ENCODE measurements around the gene CRABP2.

CRABP2 gene

DNA sequence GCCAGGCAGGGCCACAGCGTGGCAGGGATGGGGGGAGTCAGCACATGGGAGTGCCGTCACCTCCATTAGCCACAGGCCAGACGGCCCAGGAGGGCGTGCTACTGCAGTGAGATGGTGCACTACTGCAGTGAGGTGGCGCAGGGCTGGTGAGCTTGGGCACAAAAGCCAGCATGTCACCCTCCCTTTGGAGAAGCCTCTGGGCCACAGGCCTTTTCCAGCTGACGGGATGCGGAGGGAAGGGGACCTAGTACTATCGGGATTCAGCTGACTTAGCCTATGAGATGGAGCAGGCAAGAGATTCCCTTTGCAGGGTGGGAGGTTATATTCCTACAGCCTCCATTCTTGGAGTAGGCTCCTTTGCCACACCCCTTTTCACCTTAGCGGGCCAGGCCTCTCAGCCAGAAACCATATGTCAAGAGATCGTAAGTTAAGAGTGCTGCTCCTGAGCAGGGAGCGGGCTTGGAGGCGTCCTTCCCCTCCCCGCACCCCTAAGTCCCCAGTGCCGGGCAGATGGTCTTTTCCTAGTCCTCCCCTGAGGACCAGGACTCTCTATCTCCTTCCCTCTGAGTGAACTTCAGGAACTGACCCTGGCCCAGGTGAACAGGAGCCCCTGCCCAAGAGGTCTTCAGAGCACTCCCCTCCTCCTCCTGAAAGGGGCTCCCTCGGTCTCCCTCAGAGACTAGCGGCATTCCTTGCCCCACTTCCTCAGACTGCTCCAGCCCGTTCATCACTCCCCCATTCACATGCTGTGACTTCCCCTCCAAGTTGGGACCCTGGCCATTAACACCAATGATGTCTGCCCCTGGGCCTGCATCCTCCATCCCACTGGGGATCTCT, 36.4 kb downstream of the CRABP2 start:
- no peak for DNase-seq (ENCODE audit: low spot score)

DNA sequence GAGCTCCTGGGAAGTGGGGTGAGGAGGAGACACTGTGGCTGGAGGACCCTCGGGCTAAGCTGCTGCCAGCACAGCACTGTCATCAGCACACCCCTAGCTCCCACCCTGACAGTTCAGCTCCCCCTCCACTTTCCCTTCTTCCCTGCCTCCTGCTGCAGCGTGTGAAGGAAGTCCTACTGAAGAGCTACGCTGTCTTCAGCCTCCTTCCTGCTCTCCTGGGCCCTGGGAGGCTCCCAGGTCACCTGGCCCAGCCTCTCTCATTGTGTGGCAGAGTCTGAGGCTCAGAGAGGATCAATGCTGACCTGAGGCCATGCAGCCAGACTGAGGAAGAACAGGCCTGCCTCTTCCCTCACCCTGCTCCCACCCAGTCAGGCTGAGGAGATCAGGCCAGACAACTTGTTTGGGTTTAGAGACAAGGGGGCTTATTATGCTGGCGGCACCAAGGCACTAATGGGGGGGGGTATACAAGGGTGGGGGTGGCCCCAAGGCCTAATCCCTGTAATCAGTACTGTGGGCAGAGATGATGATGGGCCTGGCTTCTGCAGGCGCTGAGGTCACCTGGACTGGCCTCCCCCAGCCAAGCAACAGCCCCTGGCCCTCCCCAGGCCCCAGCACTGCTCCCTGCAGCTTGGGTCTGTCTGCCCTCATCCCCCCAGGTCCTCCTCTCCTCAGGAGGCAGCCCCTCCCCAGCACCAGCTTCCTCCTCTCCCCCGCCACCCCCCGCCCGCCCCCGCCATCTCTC, 37.2 kb downstream of the CRABP2 start:
- DNase-seq (ENCODE audit: low spot score), result no peak

DNA sequence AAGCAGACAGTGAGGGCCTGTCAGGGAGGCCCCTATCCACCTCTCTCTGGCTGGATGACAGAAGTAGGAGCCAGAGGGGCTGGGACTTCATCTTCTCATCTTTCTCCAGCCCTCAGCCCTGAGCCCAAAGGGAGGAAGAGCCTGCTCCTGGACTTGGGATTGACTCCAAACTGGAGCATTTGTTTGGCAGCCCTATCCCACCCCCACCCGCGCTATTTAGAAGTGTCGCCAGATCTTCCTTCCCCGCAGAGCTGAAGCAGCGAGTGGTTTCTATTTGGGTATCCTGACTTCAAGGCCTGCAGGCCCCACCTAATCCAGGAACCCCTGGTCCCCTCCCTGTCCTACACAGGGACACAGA, 37.8 kb downstream of the CRABP2 start:
- DNase-seq (ENCODE audit: low spot score), result no peak

DNA sequence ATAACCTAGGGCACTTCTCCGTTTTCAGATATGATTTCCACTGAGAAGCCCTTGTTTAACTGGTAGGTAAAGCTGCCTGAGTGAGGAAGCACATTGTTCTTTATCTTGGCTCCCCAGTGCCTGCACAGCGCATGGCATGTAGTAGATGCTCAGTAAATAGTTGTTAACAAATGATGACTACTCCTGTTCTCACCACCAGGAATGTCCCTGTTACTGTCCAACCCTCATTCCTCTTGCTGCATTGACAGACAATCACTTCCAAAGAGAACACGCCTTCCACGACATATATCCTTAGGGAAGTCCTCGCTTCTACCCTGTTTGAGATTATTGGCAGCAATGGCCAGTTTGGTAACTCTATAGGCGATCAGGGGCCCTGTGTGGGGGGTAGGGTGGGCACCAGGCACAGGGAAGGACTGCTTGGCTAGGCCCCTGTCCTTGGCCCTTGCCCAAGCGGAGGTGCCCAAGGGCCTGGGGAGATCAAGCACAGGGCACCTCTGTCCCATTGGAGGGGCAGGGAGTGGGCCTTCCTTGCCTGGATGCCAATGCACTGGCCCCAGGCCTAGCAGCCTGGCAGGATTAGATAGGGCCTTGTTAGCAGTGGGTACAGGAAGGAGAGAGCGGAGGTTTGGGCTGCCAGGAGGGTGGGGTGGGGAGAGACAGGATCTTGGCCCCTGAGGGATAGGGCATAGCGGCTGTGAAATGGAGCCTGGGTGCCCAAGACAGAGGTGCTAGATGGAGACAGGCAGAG, 38.3 kb downstream of the CRABP2 start:
- DNase-seq (ENCODE audit: low spot score), result no peak

DNA sequence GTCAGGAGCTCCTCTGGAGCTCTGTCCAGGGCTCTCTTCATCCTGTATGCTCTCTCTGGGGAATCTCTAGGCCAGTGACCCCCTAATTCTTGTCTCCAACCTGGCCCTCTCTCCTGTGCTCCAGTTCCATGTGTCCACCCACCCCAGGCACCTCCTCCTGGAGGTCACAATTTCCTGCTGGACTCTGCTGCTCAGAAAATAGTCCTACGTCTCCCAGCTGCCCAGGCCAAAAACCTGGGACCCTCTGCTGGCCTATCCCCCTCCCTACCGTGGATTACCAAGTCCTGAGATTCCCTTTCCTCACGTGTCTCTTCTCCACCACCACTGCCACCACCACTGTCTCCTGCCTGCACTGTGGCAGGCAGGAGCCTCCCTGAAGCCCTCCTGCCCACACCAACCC, 39.8 kb downstream of the CRABP2 start:
- DNase-seq (ENCODE audit: low spot score), result no peak

DNA sequence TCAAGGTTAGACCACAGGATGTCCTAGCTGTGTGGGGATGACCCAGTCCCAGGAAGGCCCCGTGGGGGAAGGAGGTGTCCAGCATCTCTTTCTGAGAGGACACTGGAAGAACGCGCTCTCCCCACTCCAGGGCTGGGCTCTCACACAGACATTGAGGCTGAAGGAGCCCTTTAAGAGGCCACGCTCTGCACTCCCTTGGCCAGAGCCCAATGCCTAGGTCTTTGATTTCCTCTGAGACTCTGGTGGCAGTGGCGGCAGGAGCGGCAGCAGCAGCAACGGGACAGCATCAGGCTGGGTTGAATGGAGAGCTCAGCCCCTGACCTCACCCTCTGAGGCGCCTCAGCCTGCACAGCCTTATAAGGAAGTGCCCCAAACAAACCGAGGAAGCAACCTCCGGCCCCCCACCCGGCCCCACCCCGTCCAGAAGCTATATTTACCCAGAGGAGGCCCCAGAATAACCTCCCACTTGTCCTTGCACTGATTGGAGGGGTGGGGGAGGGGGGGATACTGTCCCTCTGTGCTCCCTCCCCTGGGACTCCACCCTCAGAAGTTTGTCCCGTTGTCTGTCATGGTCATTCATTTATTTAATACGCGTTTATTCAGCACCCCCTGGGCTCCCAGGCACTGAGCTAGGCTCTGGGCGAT, 40.5 kb downstream of the CRABP2 start:
- DNase-seq (ENCODE audit: low spot score), result no peak

DNA sequence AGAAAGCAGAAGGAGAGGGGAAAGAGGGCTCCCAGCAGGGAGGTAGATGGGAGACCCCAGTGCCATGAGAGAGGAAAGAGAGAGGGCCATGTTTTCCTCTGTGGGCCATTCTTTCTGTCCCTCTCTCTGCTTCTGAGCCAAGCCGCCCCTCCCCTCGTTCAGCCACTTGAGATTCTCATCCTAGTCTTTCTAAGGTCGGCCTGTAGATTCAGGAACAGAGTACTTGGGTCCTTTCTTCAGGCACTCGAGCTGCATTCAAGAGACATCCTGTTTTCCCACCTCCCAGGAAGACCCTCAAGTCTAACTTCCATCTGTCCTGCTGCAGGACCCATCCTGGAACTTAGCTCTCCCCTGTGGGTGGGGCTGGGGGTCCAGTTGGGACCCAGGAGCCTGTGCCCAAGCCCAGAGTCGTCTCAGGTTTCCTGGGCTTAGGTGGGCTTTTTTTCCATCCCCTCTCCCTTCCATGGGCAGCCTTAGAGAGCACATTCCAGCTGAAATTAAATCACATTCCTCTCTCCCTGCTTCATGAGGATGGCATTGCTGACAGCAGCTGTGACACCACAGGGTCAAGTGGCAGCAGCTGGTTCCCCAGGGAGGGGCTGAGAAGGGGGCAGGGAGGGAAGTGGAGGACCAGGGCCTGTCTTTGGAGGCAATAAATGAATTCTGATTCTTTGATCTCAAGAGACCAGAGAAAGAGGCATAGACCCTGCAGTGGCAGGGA, 41.2 kb downstream of the CRABP2 start:
- no peak for DNase-seq (ENCODE audit: low spot score)

DNA sequence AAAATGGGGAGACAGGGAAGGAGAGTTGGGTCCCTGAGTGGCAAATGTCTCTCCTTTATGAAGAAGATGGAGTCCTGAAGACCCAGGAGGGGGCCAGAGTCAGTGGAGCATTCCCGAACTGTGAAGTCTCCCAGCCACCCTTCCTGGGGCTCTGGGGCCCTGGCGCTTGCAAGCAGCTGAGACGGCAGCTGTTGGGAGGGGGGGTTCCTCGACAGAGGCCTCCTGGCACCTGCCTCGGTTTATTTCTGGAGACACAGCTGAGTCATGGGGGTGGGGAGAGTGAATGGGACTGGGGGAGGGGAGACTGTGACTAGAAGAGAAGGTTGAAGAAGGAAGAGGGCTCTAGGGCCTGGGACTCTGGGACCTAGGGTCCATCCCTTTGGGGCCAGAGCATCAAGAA, 42.2 kb downstream of the CRABP2 start:
- DNase-seq (ENCODE audit: low spot score), result no peak

DNA sequence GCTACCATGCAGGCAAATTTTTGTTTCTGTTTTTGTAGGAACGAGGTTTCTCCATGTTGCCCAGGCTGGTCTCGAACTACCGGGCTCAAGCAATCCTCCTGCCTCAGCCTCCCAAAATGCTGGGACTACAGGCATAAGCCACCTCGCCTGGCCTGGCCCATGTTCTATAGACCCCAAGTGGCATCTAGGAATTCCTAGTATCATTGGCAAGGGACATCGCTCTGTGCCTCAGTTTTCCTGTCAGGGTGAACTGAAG, 42.7 kb downstream of the CRABP2 start:
- no peak for DNase-seq (ENCODE audit: low spot score)

DNA sequence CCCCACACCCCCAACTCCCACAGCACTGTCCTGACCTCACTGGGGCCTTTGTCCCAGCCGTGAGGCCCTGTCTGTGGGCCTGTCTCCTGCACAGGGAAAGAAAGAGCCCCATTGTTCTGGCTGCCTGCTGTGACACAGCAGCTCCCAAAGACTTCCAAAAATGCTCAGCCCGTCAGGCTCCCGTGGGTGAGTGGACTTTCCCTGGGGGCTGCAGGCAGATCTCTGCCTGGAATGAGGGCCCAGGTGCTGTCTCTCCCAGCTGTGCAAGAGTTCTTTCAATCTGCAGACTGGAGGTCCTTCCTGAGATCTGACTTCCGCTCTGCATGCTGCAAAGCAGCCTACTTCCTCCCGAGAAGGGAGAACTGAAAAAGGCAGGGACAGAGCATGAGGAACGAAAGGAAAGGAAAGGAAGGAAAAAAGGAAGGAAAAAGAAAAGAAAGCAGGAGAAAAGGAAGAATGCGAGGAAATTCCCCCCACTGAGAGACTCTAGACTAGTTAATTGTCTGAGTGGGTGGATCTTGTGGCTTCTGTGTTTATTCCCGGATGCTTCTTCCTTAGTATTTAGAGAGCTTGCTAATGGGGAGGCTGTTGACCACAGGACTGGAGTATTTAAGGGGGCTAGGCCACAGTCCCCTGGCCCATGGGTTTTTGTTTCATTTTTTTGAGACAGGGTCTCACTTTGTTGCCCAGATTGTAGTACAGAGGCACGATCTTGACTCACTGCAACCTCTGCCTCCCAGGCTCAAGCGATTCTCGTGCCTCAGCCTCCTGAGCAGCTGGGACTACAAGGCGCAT, 43.2 kb downstream of the CRABP2 start:
- DNase-seq (ENCODE audit: low spot score), result peak; percentile 89

DNA sequence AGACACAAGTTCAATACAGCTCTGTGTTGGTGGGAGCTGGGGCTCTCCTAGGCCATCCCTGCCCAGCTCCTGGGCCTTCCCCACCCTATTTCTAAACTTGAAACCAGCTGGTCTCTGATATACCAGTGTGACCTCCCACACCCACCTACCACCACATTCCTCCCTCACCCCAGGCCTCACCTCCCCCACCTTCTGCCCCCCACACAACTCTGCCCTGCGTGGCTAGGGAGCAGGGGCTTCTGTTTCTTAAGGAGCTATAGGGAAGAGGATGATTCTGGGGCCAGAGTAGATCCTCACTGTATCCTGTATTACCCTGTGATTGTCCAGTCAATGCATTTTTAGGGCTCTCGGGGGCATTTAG, 44.7 kb downstream of the CRABP2 start:
- no peak for DNase-seq (ENCODE audit: low spot score)

DNA sequence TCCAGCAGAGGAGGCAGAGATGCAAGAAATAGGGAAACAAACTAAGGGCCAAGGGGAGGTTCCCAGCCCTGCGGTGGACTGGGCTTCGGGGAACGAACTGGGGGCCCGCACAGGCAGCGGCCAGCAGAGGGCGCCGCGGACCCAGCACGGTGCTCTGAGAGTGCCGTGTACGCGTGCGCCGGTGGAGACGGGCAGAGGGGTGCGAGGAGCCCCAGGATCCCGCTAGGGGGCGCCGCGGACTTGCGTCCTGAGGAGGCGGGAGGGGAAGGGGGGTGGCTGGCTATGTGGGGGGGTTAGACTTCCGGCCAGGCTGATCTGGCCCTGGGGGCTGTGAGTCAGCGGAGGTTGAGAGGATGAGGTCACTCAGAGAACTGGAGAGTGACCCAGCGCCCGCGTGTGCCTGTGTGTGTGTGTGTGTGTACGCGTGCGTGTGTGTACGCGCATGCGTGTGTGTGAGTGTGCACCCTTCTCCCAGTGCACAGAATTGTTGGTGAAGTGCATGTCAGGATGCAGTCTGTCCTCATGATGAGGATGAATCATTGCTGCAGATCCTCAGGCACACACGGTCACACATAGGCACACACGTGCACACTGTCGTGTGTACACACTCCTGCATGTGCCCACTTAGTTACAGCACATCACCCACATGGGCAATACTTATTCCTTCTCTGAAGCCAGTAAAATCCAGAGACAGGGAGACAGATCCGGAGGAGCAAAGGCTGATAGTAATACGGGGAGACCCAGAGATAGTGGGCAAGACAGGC, 45.2 kb downstream of the CRABP2 start:
- DNase-seq (ENCODE audit: low spot score), result peak; percentile 94

DNA sequence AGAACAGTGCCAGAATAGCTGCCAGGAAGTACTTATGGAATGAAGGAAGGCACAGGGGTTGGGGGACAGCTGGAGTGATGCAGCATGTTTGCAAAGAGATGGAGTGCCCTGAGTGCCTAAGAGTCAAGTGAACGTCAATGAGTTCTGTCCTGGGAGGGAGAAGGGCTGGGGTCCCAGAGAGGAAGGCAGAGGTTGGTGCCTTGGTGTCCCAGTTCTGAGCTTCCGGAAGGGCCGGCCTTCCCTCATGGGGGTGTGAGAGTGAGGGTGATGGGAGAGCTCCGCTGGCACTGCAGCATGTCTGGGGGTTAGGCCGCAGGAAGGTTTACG, 45.8 kb downstream of the CRABP2 start:
- no peak for DNase-seq (ENCODE audit: low spot score)

DNA sequence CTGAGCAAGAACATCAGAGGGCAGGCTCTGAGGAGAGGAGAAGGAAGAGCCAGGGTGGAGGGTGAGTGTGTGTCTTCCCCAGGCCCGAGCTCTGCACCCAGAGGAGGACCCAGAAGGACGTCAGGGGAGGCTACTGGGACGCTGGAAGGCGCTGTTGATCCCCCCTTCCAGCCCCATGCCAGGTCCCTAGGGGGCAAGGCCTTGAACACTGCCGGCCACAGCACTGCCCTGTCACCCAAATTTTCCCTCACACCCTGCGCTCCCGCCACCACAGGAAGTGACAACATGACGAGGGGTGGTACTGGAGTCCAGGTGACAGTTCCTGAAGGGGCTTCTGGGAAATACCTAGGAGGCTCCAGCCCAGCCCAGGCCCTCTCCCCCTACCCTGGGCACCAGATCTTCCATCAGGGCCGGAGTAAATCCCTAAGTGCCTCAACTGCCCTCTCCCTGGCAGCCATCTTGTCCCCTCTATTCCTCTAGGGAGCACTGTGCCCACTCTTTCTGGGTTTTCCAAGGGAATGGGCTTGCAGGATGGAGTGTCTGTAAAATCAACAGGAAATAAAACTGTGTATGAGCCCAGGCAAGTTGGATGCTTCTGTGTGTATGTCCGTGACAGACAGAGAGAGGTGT, 46.3 kb downstream of the CRABP2 start:
- no peak for DNase-seq (ENCODE audit: low spot score)

DNA sequence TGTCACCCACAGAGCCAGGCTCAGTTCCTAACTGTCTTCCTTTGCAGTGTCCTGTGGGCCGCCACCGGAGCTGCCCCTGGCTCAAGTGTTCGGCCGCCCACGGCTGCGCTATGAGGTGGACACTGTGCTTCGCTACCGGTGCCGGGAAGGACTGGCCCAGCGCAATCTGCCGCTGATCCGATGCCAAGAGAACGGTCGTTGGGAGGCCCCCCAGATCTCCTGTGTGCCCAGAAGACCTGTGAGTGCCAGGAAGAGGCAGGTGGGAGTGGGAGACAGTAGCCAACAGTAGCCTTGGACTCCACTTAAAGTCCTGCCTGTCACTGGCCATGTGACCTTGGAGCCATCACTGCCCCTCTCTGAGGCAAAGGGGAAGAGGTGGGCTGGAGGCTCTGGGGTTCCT, 46.9 kb downstream of the CRABP2 start:
- no peak for DNase-seq (ENCODE audit: low spot score)

DNA sequence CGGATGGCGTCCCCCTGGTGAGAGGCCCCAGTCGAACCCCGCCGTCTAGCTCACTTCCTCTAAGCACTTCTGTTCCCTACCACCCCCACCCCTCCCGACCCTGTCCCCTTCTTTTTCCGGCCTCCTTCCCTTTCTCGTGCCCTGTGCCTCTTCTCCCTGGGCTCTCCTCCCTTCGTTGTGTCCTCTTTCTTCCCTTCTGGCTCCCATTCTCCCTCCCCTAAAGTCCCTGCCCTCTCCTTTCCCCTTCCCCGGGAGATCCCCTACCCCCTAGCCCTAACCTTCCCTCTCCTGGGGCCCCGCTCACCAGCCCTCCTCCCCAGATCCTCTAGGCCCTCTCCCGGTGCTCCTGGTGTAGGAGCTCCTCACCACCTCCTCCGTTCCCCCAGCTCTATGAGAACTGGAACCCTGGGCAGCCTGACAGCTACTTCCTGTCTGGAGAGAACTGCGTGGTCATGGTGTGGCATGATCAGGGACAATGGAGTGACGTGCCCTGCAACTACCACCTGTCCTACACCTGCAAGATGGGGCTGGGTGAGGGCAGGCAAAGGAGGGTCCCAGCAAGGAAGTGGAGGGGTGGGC, 47.6 kb downstream of the CRABP2 start:
- no peak for DNase-seq (ENCODE audit: low spot score)

DNA sequence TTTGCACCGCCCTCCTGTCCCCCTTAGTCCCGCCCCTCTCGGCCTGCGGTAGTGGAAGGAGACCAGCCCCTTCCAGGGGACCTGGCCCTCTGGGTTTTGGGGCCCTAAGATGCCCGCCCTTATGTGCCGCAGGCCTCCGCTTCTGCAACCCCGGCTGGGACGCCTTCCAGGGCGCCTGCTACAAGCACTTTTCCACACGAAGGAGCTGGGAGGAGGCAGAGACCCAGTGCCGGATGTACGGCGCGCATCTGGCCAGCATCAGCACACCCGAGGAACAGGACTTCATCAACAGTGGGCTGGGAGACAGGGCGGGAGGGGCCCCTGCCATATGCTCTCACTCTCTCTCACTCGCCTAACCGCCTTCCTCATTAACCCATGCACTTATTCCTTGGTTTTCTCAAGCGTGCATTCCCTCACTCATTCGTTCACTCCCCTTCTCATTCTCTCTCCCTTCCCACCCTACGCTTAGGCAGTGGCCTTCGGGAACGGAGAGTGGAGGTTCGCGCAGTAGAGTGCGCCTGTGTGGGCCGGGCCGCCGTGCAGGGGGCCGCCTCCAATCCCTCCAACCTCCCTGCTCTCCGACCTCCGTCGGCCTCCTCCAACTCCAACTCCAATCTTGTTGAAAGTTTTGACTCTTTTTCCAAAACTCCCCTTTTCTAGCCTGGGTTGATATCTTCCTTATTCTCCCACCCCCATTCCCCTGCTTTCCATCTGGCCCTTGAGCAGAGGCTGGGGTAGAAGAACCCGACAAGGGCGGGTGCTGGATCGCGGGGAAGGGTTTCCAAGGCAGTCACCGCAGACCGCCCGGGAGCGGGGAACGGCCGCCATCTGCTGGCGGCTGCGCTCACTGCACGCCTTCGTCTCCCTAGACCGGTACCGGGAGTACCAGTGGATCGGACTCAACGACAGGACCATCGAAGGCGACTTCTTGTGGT, 48.3 kb downstream of the CRABP2 start:
- DNase-seq (ENCODE audit: low spot score), result peak; percentile 81

DNA sequence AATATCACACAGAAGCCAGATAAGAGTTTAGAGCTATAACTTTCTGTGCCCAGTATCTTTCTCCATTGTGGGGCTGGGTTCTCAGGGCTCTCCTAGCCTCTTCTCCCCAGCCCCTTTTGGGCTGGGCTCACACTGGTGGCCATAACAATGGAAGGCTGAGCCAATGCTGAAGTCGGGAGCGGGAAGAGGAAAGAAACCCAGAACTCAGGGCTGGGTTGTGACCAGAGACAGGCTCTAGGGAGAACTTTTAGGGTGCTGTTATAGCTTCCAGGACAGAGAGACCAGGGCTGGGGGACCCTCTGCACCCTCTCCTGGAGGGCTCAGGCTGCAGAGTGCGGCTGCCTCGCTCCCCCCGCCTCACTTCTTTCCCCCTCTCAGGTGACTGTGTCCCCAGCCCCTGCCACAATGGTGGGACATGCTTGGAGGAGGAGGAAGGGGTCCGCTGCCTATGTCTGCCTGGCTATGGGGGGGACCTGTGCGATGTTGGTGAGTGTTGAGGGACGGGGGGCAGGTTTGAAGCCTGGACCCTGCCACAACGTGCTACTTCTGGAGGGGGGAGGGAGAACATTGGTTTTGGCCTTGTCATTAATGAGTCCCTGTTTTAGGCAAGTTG, 49.4 kb downstream of the CRABP2 start:
- no peak for DNase-seq (ENCODE audit: low spot score)

Data from Ammon's horn (tissue), 1 donor.